Activated T-helper 1 cell treated with Interleukin-2 at 50 U/mL for 16 hours (primary cell): ENCODE results near the gene GNA14.
"Not testable (repeated sequence)": the region's sequence is repeated elsewhere in the genome, so short reads cannot be mapped to it uniquely, and the experiment has no call there.

Experiments
- DNase-seq: peaks from one replicate; pipeline ENCODE4 v3.0.0-alpha.2; 2020; ENCODE audit warnings: low read depth

The GNA14 gene

GRCh38 chr9:77449240-77450084 lies 198.7 kb downstream of the GNA14 start:
- DNase-seq = no peak

- DNase-seq = no peak
These were observed 200.5 kb downstream of the GNA14 start for GRCh38 chr9:77447646-77448045.

- no peak for DNase-seq
These were observed 205.7 kb downstream of the GNA14 start for GRCh38 chr9:77442436-77442835.

- DNase-seq = not testable (repeated sequence)
These were observed 207.0 kb downstream of the GNA14 start for GRCh38 chr9:77441124-77441523.

GRCh38 chr9:77440057-77440456 lies 208.1 kb downstream of the GNA14 start:
- DNase-seq = no peak

GRCh38 chr9:77438653-77439052 lies 209.5 kb downstream of the GNA14 start:
- no peak for DNase-seq

GRCh38 chr9:77435688-77436087 lies 212.4 kb downstream of the GNA14 start:
- no peak for DNase-seq

- no peak for DNase-seq
These were observed 212.8 kb downstream of the GNA14 start for GRCh38 chr9:77435277-77435676.

GRCh38 chr9:77433675-77434445 lies 214.3 kb downstream of the GNA14 start:
- peak; percentile 18 for DNase-seq

GRCh38 chr9:77432053-77432452 lies 216.1 kb downstream of the GNA14 start:
- no peak for DNase-seq

GRCh38 chr9:77429928-77430327 lies 218.2 kb downstream of the GNA14 start:
- no peak for DNase-seq

- no peak for DNase-seq
These were observed 220.7 kb downstream of the GNA14 start for GRCh38 chr9:77427256-77427927.

GRCh38 chr9:77426712-77427111 lies 221.4 kb downstream of the GNA14 start:
- DNase-seq = no peak

GRCh38 chr9:77424993-77425392 lies 223.1 kb downstream of the GNA14 start:
- no peak for DNase-seq

GRCh38 chr9:77423841-77424240 lies 224.3 kb downstream of the GNA14 start:
- no peak for DNase-seq

- DNase-seq = no peak
These were observed 225.2 kb downstream of the GNA14 start for GRCh38 chr9:77422969-77423368.

GRCh38 chr9:77421506-77422265 lies 226.4 kb downstream of the GNA14 start:
- DNase-seq = no peak

GRCh38 chr9:77420641-77421040 lies 227.5 kb downstream of the GNA14 start:
- DNase-seq = no peak

GRCh38 chr9:77418226-77418625 lies 229.9 kb downstream of the GNA14 start:
- no peak for DNase-seq

- no peak for DNase-seq
These were observed 230.6 kb downstream of the GNA14 start for GRCh38 chr9:77417566-77417965.

GRCh38 chr9:77408521-77408920 lies 239.6 kb downstream of the GNA14 start:
- not testable (repeated sequence) for DNase-seq

- DNase-seq = no peak
These were observed 244.9 kb downstream of the GNA14 start for GRCh38 chr9:77403239-77403638.
